Measurements from ENCODE around the gene CRHR1.

CRHR1 gene

DNA sequence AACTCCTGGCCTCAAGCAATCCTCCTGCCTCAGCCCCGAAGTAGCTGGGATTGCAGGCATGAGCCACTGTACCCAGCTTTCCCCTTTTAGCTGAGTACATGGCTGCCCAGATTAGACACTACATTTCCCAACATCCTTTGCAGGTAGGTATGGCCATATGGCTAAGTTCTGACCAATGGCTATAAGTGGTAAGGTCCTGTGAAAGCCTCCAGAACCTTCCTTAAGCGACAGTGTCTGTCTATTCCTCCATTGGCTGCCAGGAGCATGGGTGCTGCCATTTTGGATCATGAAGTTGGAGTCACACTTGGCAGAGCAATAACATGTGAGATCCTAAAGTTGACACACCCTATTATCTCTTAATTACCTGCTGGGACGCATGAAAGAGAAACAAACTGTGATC is 24.4 kb upstream of the CRHR1 start:
- DNase-seq = peak in 1 of 2 experiments; percentile 46

DNA sequence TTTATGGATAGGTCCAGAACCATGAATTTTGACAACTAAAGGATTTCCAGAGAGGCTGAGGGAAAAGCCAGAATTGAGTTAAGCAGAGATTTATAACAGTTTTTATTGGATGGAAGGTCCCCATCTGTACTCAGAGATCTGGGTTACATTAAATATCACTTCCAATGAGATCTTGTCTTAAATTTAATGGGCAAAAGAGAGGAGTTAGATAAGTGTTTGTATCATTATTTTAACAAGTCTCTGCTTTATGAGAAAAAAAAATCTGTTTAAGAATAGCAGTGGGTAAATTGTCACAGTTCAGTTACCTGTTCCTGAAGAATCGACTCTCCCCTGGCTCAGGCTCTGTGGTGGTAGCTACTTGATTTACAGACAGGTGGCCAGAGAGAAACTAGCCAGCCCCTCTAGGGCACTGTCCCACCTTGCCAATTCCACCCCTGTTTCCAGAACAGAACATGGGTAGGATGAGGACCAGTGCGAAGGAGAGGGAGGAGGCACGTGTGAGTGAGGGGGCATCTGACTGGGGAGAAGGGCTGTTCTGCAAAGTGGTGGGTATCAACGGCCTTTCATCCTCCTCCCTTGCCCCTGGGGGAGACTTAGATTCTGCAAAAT is 22.1 kb upstream of the CRHR1 start:
- no peak for DNase-seq

DNA sequence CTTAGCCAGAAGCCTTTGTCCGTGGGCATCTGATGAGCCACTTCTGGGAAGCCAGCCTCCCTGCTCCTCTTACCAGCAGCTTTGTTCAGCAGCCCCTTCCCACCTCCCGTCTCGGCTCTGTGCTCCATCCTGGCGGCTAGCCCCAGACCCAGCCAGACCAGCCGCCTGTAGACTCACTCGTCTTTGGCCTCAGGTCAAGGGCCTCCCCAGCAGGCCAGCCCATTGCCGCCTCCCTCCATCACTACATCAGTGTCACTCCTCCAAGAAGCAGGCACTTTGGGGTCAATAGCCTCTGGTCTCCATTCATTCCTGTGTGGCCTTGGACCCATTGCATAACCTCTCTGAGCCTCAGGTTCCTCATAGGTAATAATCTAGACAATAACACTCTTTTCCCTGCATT is 20.9 kb upstream of the CRHR1 start:
- DNase-seq = no peak

DNA sequence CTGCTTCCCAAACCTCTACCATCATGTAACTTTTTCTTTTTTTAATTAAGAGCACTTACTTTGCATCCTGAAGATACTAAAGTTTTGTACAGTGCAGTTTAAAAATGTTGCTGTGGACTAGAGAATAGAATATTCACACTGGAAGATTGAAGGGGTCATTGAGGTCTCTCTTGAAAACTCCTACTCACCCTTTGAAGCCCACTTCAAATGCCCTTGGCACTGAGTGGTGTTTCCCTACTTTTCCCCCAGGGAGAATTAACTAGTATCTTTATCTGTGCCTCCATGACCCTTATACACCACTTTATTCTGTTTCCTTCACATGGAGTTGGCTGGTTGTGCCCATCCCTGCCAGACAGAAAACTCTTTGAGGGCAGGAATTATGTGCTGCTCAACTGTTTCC is 19.6 kb upstream of the CRHR1 start:
- DNase-seq = no peak

DNA sequence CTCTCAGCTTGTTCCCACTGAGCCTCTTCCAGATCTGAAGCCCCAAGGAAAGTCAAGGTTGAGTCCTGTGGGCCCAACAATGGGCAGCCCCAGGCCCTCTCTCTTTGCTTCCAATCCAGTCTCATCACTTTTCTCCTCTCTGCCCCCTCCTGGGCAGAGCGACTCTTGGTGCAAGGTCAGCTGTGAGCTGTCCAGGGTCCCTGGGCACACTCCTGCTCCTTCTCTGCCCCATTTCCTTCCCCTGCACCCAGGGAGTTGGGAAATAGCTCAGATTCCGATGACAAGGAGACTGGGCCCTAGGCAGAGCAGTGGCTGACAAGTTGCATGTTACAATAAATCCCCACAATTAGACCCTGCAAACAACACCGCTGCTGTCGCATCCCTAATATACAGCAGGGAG is 16.1 kb upstream of the CRHR1 start:
- DNase-seq = no peak

DNA sequence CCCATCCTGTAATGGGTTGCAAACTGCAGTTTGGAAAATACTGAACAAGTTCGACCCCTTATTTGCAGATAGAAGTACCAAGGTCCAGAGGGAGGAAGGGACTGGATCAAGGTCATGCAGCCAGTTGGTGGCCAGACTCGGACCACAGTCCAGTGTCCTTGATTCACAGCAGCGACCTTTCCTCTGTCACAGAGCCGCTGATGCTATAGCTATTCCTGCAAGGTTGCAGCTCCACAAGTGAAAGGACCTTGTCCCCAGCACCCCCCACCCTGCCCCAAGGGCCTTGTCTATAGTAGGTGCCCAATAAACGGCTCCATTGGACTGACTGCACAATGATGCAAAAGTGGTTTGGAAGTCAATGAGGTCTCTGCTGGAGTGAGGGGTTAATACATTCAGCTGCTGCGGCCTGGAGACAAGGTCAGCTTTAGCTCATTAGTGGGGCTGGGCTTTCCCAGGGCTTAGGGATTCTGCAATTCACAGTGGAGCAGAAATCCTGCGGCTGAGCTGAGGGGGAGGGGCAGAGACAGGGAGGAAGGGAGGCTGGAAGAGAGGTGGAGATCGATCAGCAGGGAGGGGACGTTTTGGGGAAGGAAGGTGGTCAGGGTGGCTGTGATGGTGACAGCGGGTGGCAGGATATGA is 13.4 kb upstream of the CRHR1 start:
- peak in 1 of 2 experiments; percentile 64 for DNase-seq

DNA sequence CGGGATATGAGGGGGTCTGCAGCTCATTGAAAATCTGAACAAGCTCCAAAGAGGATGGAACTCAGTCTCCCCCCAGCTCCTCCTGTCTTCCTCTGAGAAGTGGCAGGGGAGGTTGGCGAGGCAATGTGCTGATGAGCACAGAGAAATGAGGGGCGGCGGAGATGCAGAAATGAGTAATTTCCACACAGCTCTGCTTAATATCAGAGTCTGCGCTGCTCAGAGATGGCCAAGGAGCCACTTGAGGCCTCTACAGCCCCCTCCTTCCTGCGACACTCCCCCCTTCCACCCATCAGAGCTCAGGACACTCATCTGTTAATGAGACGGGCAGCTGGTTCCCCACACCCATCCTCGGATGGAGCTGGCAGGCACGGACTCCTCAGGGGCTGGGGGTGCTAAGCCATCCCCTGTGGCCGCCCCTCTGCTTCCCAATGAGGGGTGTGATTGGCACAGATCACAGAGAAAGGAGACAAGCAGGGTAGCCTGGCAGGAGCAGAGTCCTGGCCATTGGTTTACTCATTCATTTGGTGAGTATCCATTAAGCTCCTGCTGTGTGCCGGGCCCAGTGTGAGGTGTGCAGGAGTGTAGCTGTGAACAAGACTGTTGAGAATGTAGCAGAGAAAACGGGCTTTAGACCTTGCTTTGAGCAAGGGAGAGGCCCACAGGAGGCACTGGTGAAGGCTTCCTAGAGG is 12.7 kb upstream of the CRHR1 start:
- peak; percentile 86 to 93 for DNase-seq

DNA sequence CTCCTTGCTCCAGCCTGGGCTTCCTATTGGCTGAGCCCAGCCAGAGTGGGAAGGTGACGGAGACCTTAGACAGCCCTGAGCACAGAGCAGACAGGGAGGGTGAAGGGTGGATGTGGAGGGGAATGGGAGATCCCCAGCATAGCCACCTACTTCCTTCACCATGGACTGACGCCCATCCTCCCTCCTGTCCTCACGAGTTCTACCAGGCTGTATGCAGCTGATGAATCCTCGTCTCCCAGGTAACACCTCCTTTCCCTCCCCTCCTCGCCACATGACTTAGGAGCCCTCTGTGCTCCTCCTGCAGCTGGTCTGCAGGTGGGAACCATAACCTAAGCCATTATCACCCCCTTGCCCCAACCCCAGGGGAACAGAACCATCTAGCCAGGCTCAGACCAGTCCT is 9.0 kb upstream of the CRHR1 start:
- peak; percentile 87 to 91 for DNase-seq

DNA sequence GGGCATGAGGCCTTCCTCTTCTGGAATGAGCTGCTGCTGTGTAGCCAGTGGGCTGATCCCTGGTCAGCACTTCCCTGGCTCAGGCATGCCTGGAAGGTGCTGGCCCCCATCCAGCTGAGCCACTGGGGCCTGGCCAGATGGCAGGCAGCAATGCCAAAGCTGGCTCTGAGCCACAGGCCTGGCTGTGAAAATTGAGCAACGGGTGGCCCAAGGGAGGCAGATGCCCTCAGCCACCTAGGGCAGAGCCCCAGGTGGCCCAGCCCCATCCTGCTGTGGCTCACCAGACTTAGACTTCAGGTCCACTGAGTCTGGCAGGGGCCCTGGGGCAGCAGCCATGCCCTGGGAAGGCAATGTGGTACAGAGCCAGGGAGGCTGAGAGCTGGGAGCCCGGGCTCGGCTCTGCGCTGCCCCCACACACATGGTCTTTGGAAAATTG is 8.5 kb upstream of the CRHR1 start:
- peak; percentile 91 to 94 for DNase-seq

DNA sequence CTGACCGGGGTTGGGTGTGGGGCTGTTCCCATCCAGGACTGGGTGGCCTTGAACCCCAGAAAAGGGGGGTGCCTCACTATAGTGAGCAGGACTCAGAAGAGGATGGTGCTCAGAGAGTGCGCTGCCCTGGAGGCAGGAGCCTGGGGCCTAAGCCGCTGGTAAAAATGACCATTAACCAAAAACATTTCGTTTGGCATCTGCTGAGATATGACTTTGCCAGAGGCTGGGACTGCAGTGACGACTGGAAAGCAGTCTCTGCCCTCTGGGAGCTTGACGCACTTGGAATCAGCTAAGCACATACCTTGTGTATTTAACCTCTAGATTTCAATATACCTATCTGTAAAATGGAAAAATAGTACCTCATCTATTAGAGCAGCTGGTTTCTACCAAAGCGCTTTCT is 7.2 kb upstream of the CRHR1 start:
- DNase-seq = no peak

DNA sequence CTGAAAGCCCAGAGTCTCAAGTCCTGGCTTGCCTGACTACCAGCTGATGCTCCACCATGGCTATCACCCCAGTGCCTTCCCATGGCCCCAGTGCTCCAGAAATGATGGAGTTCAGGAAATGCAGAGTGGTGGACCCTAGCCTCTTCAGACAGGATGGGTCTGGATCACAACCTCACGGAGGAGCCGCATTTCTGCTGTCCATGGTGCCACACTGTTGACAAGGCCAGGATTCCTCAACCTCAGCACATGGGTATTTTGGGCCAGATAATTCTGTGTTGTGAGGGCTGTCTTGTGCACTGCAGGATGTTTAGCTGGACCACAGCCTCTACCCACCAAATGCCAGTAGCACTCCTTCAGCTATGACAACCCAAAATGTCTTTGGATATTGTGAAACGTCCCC is 6.7 kb upstream of the CRHR1 start:
- DNase-seq = no peak

DNA sequence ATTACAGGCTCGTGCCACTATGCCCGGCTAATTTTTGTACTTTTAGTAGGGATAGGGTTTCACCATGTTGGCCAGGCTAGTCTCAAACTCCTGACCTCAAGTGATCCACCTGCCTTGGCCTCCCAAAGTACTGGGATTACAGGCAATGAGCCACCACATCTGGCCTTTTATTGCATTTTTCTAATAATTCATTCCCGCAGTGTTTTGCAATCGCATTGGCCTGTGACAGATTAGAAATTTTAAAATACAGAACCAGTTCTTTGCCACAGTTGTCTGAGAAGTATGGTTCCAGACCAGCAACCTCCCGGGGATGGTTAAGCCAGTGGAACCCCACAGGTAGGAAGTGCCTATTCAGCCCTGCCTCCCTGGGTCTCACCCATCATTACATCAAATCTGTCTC is 3.2 kb upstream of the CRHR1 start:
- no peak for DNase-seq

DNA sequence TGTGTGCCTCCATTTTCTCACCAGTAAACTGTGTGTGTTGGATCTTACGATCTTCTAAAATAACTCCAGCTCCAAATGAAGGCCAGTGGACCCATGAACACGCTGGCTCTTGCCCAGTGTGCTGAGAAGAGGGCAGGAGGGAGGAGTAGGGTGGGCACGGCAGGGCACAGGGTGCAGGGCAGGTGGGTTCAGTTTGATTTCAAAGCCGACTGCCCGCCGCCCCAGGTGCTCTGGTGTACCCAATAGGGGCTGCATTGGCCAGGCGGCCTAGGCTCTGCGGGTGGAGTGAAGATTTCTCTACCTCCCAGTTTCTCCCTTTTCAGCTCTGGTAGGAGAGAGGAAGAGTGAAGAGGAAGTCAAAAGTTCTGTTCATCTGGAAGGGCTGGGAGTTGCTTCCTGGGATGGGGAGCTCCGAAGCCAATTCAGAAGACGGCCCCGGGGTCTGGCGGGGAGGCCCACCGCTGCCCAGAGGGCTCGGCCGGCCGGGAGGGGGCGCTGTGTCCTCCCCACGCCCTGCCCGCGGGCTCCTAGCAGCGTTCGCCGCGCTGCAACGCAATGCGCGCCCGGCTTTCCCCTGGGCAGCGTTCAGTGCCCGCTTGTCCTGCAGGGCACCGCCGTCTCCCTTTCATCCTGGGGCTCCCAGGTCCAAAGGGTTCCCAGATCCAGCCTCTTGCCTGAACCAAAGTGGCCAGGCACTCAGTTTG is 1.1 kb upstream of the CRHR1 start:
- DNase-seq = peak; percentile 34 to 73

DNA sequence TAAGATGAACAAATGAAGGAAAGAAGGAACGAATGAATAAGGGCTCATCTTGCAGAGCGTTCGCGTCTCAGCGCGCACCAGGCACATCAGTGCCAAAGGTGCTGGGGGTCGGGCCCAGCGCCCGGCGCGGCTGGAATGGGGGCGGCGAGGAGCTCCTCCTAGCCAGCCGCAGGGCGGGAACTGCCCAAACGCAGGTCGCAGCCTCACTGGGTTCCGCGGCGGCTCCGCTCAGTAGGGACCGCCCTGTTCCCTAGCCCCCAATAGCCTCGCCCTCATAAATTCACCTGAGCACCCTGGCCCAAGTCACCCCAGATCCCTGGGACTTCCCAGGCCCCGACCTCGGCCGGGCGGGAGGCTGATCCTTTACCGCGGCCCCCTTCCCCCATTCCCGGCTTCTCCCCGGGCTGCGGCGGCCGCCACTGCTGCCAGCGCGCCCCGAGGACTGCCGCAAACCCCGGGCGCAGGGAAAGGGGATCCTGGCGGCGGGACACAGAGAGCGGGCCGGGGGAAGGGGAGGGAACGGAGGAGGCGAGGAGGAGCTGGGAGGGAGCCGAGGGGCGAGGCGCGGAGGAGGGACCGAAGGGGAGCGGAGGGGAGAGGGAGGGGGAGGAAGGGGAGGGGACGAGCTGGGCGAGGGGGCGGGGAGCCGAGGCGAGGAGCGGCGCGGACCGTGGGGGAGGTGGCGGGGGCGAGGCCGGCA is 377 bp upstream of the CRHR1 start:
- peak; percentile 47 to 75 for DNase-seq

DNA sequence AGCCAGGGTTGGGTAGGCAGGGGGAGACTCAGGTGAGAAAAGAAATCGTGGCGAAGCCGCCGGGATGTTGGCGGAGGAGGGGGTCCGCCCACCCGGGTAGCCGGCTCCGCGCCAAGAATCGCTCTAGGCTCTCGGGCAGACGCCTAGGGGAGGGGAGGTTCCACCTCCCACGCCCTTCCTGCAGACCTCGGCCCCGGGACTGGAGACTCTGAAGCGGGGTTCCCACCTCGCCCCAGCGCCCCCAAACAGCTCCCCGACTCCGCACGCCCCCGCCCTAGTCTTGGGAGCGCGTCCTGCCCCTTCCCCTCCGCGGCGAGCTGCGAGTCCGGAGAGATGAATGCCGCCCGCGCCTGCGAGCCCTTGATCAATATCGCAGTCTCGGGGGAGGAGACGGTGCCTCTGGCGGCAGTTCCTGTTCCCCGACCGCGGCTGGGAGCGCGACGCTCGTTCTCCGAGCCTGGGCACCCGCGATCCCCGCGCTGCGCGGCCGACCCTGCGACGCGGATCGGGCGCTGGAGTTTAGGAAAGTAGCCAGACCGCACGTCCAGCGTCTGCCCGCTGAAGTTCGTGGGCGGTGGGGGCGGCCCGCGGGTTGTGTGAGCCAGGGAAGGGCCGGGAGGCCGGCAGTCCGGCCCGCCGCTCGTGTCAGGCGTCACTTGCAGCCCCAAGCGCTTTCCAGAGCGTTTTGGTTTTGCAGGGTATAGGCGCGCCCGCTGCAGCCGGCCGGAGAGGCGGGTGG is 790 bp downstream of the CRHR1 start:
- peak in 1 of 2 experiments; percentile 59 for DNase-seq

DNA sequence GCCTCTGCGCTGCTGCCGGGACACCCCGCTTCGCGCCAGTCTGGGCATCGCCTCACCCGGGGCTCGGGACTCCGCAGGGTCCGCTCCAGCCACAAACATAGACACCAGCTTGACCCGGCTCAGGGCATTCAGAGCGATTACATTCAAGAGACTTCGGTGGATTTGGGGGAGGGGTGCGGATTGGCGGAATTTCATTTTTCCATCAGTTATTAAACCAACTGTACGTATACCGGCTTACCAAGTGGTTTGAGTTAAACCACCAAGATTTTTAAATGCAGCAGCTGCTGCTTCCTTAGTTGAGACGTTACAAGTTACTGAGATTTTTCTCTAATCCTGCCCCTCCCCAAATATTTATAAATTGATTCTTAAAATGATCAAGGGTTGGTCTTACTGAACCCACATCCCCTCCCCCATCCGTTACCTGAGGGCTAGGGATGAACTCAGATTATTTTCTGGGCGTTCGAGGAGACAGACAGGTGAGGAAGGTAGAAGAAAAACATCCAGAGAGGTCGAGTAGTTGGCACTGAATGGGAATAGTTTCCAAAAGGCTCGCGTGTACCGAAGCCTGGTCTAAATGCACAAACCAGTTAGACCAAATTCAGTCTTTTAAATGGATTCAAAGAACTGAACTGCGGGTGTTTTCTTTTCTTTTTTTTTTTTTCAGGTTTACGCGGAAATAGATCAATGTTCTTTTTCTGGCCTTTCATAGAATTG is 1.5 kb downstream of the CRHR1 start:
- DNase-seq = peak in 1 of 2 experiments; percentile 14

DNA sequence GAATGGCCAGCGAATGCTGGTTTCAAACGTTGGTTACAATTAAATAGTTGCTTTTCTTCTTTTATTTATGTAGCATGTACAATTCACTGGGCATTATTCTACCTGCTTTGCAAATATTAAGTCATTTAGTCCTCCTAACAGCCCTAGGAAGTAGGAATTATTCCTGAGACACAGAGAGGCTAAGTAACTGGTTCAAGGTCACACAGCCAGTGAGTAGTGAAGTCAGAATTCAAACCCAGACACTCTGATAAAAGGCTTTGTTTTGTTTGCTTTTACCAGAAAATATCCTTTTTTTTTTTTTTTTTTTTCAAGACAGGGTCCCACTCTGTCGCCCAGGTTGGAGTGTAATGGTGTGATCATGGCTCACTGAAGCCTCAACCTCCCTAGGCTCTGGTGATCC is 2.2 kb downstream of the CRHR1 start:
- DNase-seq = no peak

DNA sequence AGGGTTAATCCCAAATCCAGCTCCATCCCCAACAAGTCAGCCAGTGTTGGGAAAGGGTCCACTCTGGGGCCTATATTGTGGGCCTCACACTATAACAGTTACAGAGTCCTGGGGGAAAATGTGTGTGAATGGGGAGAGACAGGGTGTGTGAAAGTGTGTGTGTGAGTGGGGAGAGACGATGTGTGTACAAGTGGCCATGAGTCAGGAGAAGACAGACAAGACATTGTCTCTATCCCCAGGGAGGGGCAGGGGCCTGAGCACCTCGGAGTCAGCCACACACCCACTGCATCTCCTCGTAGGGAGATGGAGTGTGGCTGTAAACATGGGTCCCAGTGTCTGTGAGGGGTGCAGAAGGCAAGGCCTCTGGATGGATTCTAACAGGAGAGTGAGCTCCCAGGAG is 2.9 kb downstream of the CRHR1 start:
- DNase-seq = no peak

DNA sequence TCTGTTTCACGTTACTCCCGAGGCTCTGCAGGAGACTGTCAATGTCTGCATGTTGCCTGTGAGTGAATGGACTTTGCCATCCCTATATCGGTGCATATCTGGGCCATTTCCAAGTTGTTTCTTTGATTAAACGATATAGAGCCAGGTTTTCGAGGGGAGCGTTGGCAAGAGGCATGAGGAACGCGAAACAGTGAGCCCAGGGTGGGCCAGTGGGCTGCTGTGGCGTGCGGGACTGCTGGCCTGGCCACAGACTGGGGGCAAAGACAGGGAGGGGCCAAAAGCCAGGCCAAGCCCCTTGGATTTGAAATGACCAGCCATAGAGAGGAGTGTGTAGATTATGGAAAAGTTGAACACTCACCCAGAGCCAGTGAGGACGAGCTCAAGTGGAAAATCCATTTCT is 3.5 kb downstream of the CRHR1 start:
- no peak for DNase-seq

DNA sequence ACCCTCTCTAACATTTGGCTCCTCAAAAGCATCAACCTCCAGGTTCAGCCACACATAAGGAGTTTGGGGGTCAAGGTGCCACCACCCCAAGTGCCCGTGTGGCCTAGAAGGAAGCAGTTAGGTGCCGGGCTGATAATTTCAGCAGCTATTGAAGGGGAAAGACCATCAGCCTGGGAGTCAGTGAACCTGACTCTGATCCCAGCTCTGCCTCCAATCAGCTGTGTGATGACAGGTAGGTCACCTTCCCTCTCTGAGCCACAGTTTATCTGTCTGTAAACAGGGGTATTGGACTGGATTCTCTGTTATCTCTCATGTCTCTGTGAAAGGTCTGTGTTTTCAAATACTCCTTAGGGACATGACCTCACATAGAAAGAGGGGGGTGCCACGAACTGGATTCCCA is 3.9 kb downstream of the CRHR1 start:
- DNase-seq = no peak

DNA sequence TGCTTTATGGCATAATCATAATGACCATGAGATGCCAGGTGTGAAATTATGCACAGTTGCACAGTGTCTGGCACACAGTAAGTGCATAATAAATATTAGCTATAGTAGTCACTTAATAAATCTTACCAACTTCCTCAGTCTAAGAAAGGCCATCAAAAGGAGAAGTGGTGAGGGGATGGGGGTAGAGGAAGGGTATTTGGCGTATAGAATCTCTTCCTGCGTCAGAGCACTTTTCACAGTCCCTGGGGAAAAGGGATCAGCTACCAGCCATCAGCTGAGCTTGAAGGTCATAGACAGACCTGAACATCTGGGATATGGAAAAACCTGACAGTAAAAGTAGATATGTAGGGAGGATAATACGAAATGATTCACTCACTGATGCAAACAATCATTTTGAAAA is 5.8 kb downstream of the CRHR1 start:
- peak; percentile 76 to 92 for DNase-seq
